PC-3 (cell line): Measurements from ENCODE around the gene TMEM91. TPM values are rescaled to one million over a fixed set of nuclear protein-coding genes. Genes with fewer than 3 reads are reported as not detected.

Experiments
- ATAC-seq: fragments of 200-7000 bp; cut with Tn5 transposase; 2 replicates; pipeline ENCODE4 v1.9.1; 2020; ENCODE audit warnings: mild to moderate bottlenecking, moderate library complexity
- BruUV-seq: library from RNA; stranded (reverse); fragments of 400-500 nt; replicated peaks from 2 replicates; lab custom pipeline; 2021; lab: Mats Ljungman, UMichigan
- CTCF ChIA-PET: fragments of 300-600 bp; sonication (Branson Sonifier 250); formaldehyde crosslinking; loops from one replicate; lab custom pipeline; 2022; ENCODE audit warnings: antibody characterized with exemption; lab: Charles Lee
- POLR2A ChIA-PET: fragments of 300-600 bp; sonication (Branson Sonifier 250); formaldehyde crosslinking; loops from one replicate; lab custom pipeline; 2022; ENCODE audit warnings: antibody characterized with exemption; ENCODE audit not compliant: unreplicated experiment; lab: Charles Lee
- DNase-seq: peaks from one replicate; pipeline ENCODE4 v3.0.0-alpha.2; 2015
- H2AFZ ChIP-seq: fragments of 300-600 bp; sonication (generic); 2 replicates; pipeline ENCODE4 v1.6.0; 2016; ENCODE audit warnings: antibody characterized with exemption, low read length
- H3F3A ChIP-seq: fragments of 300-600 bp; sonication (generic); one replicate; pipeline ENCODE4 v1.6.0; 2017; ENCODE audit warnings: antibody characterized with exemption, low read length, control low read depth, mild to moderate bottlenecking; ENCODE audit not compliant: unreplicated experiment
- H3K27ac ChIP-seq: fragments of 300-600 bp; sonication (generic); 2 replicates; pipeline ENCODE4 v1.5.1; 2016; ENCODE audit warnings: mild to moderate bottlenecking, low read length
- H3K27me3 ChIP-seq: fragments of 300-600 bp; sonication (generic); 2 replicates; pipeline ENCODE4 v1.6.1; 2016; ENCODE audit warnings: low read length, mixed read lengths
- H3K36me3 ChIP-seq: fragments of 300-600 bp; sonication (generic); 2 replicates; pipeline ENCODE4 v1.6.1; 2016; ENCODE audit warnings: low read depth, mixed run types, low read length, mixed read lengths
- H3K4me1 ChIP-seq: fragments of 300-600 bp; sonication (generic); 2 replicates; pipeline ENCODE4 v1.5.1; 2016; ENCODE audit warnings: low read length; ENCODE audit not compliant: insufficient read depth
- H3K4me2 ChIP-seq: fragments of 300-600 bp; sonication (generic); 2 replicates; pipeline ENCODE4 v1.6.0; 2016; ENCODE audit warnings: low read length
- H3K4me3 ChIP-seq: fragments of 300-600 bp; sonication (generic); 2 replicates; pipeline ENCODE4 v1.5.1; 2016; ENCODE audit warnings: mild to moderate bottlenecking, low read length, mixed read lengths
- H3K79me2 ChIP-seq: fragments of 300-600 bp; sonication (generic); 2 replicates; pipeline ENCODE4 v1.6.1; 2017; ENCODE audit warnings: low read length, mixed read lengths
- H3K9ac ChIP-seq: fragments of 300-600 bp; sonication (generic); 2 replicates; pipeline ENCODE4 v1.6.0; 2016; ENCODE audit warnings: mild to moderate bottlenecking, low read length
- H3K9me2 ChIP-seq: fragments of 300-600 bp; sonication (generic); replicated peaks from 2 replicates; pipeline ENCODE4 v1.6.1; 2016; ENCODE audit warnings: mixed run types, low read length, mixed read lengths
- H3K9me3 ChIP-seq: fragments of 300-600 bp; sonication (generic); 2 replicates; pipeline ENCODE4 v1.6.1; 2016; ENCODE audit warnings: low read length, mixed read lengths
- H4K20me1 ChIP-seq: fragments of 300-600 bp; sonication (generic); 2 replicates; pipeline ENCODE4 v1.6.1; 2016; ENCODE audit warnings: low read length, mixed read lengths
- EZH2 ChIP-seq: fragments of 300-600 bp; sonication (generic); IDR thresholded peaks from one replicate; pipeline ENCODE4 v1.6.1; 2017; ENCODE audit warnings: antibody characterized with exemption, mild to moderate bottlenecking, low read length; ENCODE audit not compliant: unreplicated experiment
- EZH2phosphoT487 ChIP-seq: fragments of 300-600 bp; sonication (generic); IDR thresholded peaks from 2 replicates; pipeline ENCODE4 v1.6.1; 2018; ENCODE audit warnings: mild to moderate bottlenecking, antibody characterized with exemption, low read length, borderline replicate concordance
- intact Hi-C: fragments of 100-400 bp; cut with micrococcal nuclease; formaldehyde crosslinking; loops from 2 replicates; pipeline ENCODE4 v1.9.0; 2023
- total RNA-seq: library from RNA; depleted of rRNA; stranded (reverse); fragments of >200 nt; gene quantifications from 2 replicates; pipeline ENCODE4 v1.2.3, GENCODE V29; 2014
- TF ChIP-seq, protein P1 (sequence below): fragments of 300-600 bp; sonication (generic); conservative IDR thresholded peaks from 2 replicates; pipeline ENCODE4 v1.5.1; 2017; ENCODE audit warnings: antibody characterized with exemption, low read depth, mild to moderate bottlenecking, low read length

TMEM91 gene
- total RNA-seq, 1 experiment from 2014 or later: 2.4 TPM

GRCh38 chr19:41352279-41352608 lies 24.1 kb upstream of the TMEM91 start:
- TF ChIP-seq EZH2 (no peak), EZH2phosphoT487 (no peak)
- TF ChIP-seq, protein P1, sequence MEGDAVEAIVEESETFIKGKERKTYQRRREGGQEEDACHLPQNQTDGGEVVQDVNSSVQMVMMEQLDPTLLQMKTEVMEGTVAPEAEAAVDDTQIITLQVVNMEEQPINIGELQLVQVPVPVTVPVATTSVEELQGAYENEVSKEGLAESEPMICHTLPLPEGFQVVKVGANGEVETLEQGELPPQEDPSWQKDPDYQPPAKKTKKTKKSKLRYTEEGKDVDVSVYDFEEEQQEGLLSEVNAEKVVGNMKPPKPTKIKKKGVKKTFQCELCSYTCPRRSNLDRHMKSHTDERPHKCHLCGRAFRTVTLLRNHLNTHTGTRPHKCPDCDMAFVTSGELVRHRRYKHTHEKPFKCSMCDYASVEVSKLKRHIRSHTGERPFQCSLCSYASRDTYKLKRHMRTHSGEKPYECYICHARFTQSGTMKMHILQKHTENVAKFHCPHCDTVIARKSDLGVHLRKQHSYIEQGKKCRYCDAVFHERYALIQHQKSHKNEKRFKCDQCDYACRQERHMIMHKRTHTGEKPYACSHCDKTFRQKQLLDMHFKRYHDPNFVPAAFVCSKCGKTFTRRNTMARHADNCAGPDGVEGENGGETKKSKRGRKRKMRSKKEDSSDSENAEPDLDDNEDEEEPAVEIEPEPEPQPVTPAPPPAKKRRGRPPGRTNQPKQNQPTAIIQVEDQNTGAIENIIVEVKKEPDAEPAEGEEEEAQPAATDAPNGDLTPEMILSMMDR: no peak
- intact Hi-C loops: no loop called here
- peaks cover 40% of the 10 kb centered on the region for H3K79me2 ChIP-seq
- no peaks in the 10 kb centered on the region for H4K20me1 ChIP-seq
- no peaks in the 10 kb centered on the region for H3K36me3 ChIP-seq
- no peaks in the 10 kb centered on the region for H3K27me3 ChIP-seq
- no TSS peak for BruUV-seq
- peak overlapping the region; percentile 69 for H2AFZ ChIP-seq
- DNase-seq: no peak
- 0 out of 2 replicates have a peak, but pooled peaks cover 4% of the 10 kb centered on the region for H3K4me1 ChIP-seq
- H3K9ac ChIP-seq: peak overlapping the region; percentile 74
- no peak for ATAC-seq
- peak overlapping the region; percentile 94 for H3K4me2 ChIP-seq
- ChIA-PET CTCF (interaction anchor here (1.3 to 1.5 kb wide), 3 partner anchors 30 to 57 kb away, joined by 3 to 6 read pairs (median 5); partner anchors contain the start of gene CCDC97), POLR2A (no interaction called here)
- no peaks in the 10 kb centered on the region for H3F3A ChIP-seq
- H3K9me3 ChIP-seq: no peaks in the 10 kb centered on the region
- H3K27ac ChIP-seq: no peak overlapping the region
- H3K9me2 ChIP-seq: no peaks in the 10 kb centered on the region
- H3K4me3 ChIP-seq: peak overlapping the region; percentile 86

DNA sequence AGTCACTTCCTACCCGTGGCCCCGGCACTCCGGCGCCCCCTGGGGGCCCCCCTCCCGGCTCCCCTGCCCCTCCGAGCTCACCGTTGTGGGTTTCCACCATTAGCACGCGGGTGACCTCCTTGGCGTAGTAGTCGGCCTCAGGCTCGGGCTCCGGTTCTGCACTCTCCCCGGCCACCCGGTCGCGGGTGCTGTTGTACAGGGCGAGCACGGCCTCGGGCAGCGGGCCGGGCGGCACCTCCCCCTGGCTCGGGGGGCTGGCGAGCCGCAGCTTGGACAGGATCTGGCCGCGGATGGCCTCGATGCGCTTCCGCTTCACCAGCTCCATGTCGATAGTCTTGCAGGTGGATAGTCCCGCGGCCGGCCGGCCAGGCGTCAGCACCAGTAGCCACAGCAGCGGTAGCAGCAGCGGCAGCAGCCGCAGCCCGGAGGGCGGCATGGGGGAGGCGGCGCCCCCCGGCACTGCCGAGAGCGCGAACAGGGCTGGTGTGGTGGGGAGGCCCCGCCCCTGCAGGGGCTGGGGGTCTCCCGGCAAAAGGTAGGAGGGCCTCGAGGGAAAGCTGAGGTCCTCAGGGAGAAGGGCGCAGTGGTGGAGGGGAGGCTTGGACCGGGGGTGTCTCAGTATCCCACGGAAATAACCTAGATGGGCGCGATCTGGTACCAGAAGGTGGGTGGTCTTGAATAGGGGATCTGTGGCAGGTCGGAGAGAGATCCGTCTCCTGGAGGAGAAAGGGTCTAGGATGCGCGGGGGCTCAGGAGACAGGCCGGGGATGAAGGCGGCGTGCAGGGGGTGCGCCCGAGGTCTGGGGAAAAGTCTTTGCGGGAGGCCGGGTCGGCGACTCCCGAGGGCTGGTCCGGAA lies 23.5 kb upstream of the TMEM91 start:
- no TSS peak for BruUV-seq
- intact Hi-C loops: no loop called here
- TF ChIP-seq, protein P1: peak; percentile 59
- TF ChIP-seq EZH2phosphoT487 (no peak), EZH2 (no peak)
- Histone ChIP-seq H3F3A (no peaks in the 10 kb centered on the region), H2AFZ (peak overlapping the region; percentile 69), H3K9me3 (no peaks in the 10 kb centered on the region), H3K4me3 (peak overlapping the region; percentile 86), H3K9ac (peak overlapping the region; percentile 74), H3K4me1 (0 out of 2 replicates have a peak, but pooled peaks cover 4% of the 10 kb centered on the region), H3K4me2 (peak overlapping the region; percentile 94), H4K20me1 (no peaks in the 10 kb centered on the region), H3K27me3 (no peaks in the 10 kb centered on the region), H3K79me2 (peaks cover 40% of the 10 kb centered on the region), H3K27ac (no peak overlapping the region), H3K9me2 (no peaks in the 10 kb centered on the region), H3K36me3 (no peaks in the 10 kb centered on the region)
- POLR2A ChIA-PET: no interaction called here
- DNase-seq (peak; percentile 49), ATAC-seq (peak; percentile 40)
- CTCF ChIA-PET: interaction anchor here (1.0 to 1.5 kb wide), 4 partner anchors 11 to 56 kb away, joined by 3 to 6 read pairs (median 4); partner anchors contain the start of genes B9D2 and CCDC97
